NCI-H345 treated with DMSO at 0.1 percent for 48 hours (cell line): Measurements from ENCODE around the gene VPS35.

Experiments used
- DNase-seq: peaks from one replicate; lab custom pipeline; 2025; ENCODE audit not compliant: unreplicated experiment; lab: John Stamatoyannopoulos, UW

Gene VPS35

DNA sequence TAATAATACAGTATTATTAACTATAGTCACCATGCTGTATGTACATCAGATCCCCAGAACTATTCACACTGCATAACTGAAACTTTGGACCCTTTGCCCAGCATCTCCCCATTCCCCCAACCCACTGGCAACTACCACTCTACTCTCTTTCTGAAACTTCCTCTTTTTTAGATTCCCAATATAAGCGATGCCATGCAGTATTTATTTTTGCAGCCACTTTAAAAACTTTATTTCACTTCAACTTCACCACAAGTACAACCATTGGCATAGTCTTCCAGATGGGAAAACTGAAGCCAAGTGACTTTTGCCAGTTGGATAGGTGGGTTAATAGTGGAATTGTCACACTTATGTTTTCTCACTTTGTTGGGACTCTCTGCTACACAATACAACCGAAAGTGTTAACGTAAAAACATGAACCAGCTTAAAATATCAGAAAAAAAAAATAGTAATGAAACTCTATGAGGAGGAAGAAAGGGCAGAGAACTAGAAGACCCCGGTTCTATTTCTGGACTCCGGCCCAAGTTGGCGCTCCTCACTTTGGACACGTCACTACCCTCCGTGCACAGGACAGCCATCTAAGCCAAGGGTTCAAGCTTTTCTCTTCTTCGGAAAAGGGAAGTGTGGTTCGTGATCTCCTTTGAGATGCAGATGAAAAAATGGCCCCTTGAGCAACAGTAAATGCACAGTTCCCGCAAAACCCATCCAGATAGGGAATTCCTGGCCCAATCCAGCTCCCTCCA is 68.5 kb downstream of the VPS35 start:
- no peak for DNase-seq

GRCh38 chr16:46618516-46618915 is 70.5 kb downstream of the VPS35 start:
- no peak for DNase-seq

DNA sequence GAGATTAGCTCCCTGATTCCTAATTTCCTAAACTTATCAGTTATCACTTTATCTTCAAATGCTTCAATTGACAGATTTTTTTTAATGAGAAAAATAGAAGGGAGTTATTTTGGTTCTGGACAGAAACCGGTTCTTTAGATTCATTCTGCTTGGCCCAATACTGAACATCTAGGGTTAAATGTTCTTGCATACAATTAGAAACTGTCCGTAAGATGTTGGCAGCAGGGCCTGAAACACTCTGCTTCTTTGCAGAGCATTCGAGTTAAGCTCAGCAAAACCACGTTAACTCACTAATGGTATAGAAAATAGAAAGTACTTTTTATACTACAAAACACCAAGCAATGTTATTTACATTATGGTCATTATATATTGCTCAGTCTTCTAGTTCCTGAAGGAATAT is 75.0 kb downstream of the VPS35 start:
- DNase-seq, result no peak

DNA sequence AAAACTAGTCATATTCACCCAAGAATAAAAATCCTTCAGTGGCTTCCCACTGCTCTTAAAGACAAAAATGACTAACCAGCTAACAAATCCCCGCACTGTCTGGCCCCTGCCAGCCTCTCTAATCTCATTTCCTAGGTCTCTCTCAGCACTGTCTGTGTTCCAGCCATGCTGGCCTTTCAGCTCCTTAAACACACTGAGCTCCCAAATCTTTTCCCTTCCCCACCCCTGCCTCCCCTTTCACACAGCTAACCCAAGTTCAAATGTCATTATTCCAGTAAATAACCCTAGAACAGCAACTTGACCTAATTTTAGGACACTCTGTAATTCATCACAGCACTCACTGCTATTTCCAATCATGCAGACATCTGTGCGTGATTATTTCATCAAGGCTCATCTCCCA is 75.6 kb downstream of the VPS35 start:
- DNase-seq, result no peak

- DNase-seq, result no peak
Observed at GRCh38 chr16:46612121-46612520, 76.9 kb downstream of the VPS35 start.

- DNase-seq, result peak; percentile 0
Observed at GRCh38 chr16:46607529-46607928, 81.4 kb downstream of the VPS35 start.

DNA sequence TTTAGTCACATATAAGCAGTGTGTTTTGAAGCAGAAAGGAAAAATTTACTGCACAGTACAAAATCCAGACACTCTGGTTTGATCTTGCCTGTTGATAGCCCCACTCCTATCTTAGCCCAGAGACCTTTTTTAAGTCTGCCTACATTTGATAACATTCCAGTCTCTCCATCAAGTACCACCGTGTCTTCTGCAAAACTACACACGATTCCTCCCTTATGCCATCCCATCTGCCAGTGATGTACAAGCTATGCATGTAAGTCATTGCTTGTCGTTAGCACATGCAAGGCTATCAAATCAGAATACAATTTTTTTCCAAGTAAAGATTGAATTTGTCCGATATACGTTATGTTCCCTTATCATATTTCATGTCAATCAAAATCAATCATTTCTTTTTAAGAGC is 82.7 kb downstream of the VPS35 start:
- no peak for DNase-seq
